ENCODE measurements around the gene FBXO11. TPM values are rescaled to one million over a fixed set of nuclear protein-coding genes. Genes with fewer than 3 reads are reported as not detected.

Gene FBXO11
- total RNA-seq, 1 experiment from 2014 or later: 49.3 TPM

GRCh38 chr2:47801118-47801517 is 105.2 kb downstream of the FBXO11 start:
- peaks cover 5% of the 10 kb centered on the region; the same call in 1 of the 2 replicates for H4K20me1 ChIP-seq (ENCODE audit: insufficient read depth)
- POLR2A ChIA-PET (ENCODE audit: unreplicated experiment): no interaction called here
- H3F3A ChIP-seq (ENCODE audit: insufficient read depth, low read depth): peaks cover 46% of the 10 kb centered on the region
- no TSS peak for BruUV-seq (replicated peaks)
- H3K4me1 ChIP-seq (replicated peaks; ENCODE audit: insufficient read depth): no peaks in the 10 kb centered on the region
- CTCF ChIA-PET: no interaction called here
- peaks cover 92% of the 10 kb centered on the region for H3K36me3 ChIP-seq (ENCODE audit: low read depth)
- H3K9me2 ChIP-seq (ENCODE audit: insufficient read depth): no peaks in the 10 kb centered on the region
- no peak overlapping the region for H3K4me3 ChIP-seq
- 0 out of 2 replicates have a peak, but pooled peaks cover 12% of the 10 kb centered on the region for H3K9me3 ChIP-seq (ENCODE audit: insufficient read depth, low read depth)
- TF ChIP-seq CTCF (conservative IDR thresholded peaks at IDR 0.05): no peak
- TF ChIP-seq EZH2 (IDR thresholded peaks at IDR 0.05; ENCODE audit: low read depth): no peak
- peaks cover 52% of the 10 kb centered on the region for H3K79me2 ChIP-seq (ENCODE audit: low read depth)
- no peak overlapping the region for H3K27ac ChIP-seq
- no peak for DNase-seq
- H2AFZ ChIP-seq: no peak overlapping the region
- H3K4me2 ChIP-seq: no peak overlapping the region
- H3K27me3 ChIP-seq (ENCODE audit: insufficient read depth, low read depth): no peaks in the 10 kb centered on the region
- intact Hi-C loops (cut with micrococcal nuclease; ENCODE audit: unreplicated experiment): no loop called here

- Histone ChIP-seq H3K4me2 (no peak overlapping the region), H3K4me3 (no peak overlapping the region), H3K36me3 (ENCODE audit: low read depth) (peaks cover 92% of the 10 kb centered on the region), H3K9me3 (ENCODE audit: insufficient read depth, low read depth) (0 out of 2 replicates have a peak, but pooled peaks cover 12% of the 10 kb centered on the region), H3K4me1 (replicated peaks; ENCODE audit: insufficient read depth) (no peaks in the 10 kb centered on the region), H3K9me2 (ENCODE audit: insufficient read depth) (no peaks in the 10 kb centered on the region), H3K79me2 (ENCODE audit: low read depth) (peaks cover 67% of the 10 kb centered on the region), H3K27me3 (ENCODE audit: insufficient read depth, low read depth) (no peaks in the 10 kb centered on the region), H3F3A (ENCODE audit: insufficient read depth, low read depth) (peaks cover 36% of the 10 kb centered on the region), H2AFZ (no peak overlapping the region), H3K27ac (no peak overlapping the region), H4K20me1 (ENCODE audit: insufficient read depth) (peaks cover 12% of the 10 kb centered on the region; the same call in 1 of the 2 replicates)
- intact Hi-C loops (cut with micrococcal nuclease; ENCODE audit: unreplicated experiment): no loop called here
- no TSS peak for BruUV-seq (replicated peaks)
- TF ChIP-seq CTCF (conservative IDR thresholded peaks at IDR 0.05) (no peak), EZH2 (IDR thresholded peaks at IDR 0.05; ENCODE audit: low read depth) (no peak)
- DNase-seq: no peak
- ChIA-PET POLR2A (ENCODE audit: unreplicated experiment) (no interaction called here), CTCF (no interaction called here)
Measured at GRCh38 chr2:47799031-47799609, 107.2 kb downstream of the FBXO11 start.

GRCh38 chr2:47798631-47799030 is 107.7 kb downstream of the FBXO11 start:
- Histone ChIP-seq H3K9me2 (ENCODE audit: insufficient read depth) (no peaks in the 10 kb centered on the region), H3K27ac (no peak overlapping the region), H3K4me2 (no peak overlapping the region), H2AFZ (no peak overlapping the region), H3K4me3 (no peak overlapping the region), H3K9me3 (ENCODE audit: insufficient read depth, low read depth) (0 out of 2 replicates have a peak, but pooled peaks cover 10% of the 10 kb centered on the region), H4K20me1 (ENCODE audit: insufficient read depth) (peaks cover 12% of the 10 kb centered on the region; the same call in 1 of the 2 replicates), H3K4me1 (replicated peaks; ENCODE audit: insufficient read depth) (no peaks in the 10 kb centered on the region), H3K79me2 (ENCODE audit: low read depth) (peaks cover 68% of the 10 kb centered on the region), H3K27me3 (ENCODE audit: insufficient read depth, low read depth) (no peaks in the 10 kb centered on the region), H3K36me3 (ENCODE audit: low read depth) (peaks cover 87% of the 10 kb centered on the region), H3F3A (ENCODE audit: insufficient read depth, low read depth) (peaks cover 32% of the 10 kb centered on the region)
- ChIA-PET CTCF (no interaction called here), POLR2A (ENCODE audit: unreplicated experiment) (no interaction called here)
- DNase-seq: no peak
- intact Hi-C loops (cut with micrococcal nuclease; ENCODE audit: unreplicated experiment): no loop called here
- TF ChIP-seq CTCF (conservative IDR thresholded peaks at IDR 0.05) (no peak), EZH2 (IDR thresholded peaks at IDR 0.05; ENCODE audit: low read depth) (no peak)
- TSS peak; percentile 27 for BruUV-seq (replicated peaks)

Data from PC-9 (cell line).